SK-N-MC (cell line): ENCODE results near the gene TAS2R60.

Source experiments
- EZH2 ChIP-seq: fragments of 200-600 bp; sonication (generic); IDR thresholded peaks from one replicate; pipeline ENCODE4 v1.6.1; 2017; ENCODE audit warnings: antibody characterized with exemption
- FOXP2 ChIP-seq: optimal IDR thresholded peaks from 2 replicates; pipeline ENCODE3; 2011; ENCODE audit warnings: mild to moderate bottlenecking, moderate library complexity; ENCODE audit not compliant: insufficient read depth; ENCODE audit errors: extremely low read length, control extremely low read depth
- POLR2AphosphoS5 ChIP-seq: IDR thresholded peaks from 2 replicates; pipeline ENCODE4 v1.6.1; 2012; ENCODE audit warnings: mild to moderate bottlenecking, low read depth, low read length, borderline replicate concordance

GRCh38 chr7:143458263-143458662 is 15.0 kb downstream of the TAS2R60 start:
- TF ChIP-seq EZH2 (no peak), POLR2AphosphoS5 (no peak), FOXP2 (no peak)
